Measurements from ENCODE around the gene C1orf35. TPM values are rescaled to one million over a fixed set of nuclear protein-coding genes. Genes with fewer than 3 reads are reported as not detected.

Gene C1orf35
- total RNA-seq, 1 donor from 2014 or later, result 21.9 TPM

GRCh38 chr1:228110556-228110955 lies 7.4 kb upstream of the C1orf35 start:
- Mint-ChIP-seq H3K9me3 (ENCODE audit: unreplicated experiment) (peaks cover 6% of the 10 kb centered on the region), H3K4me1 (ENCODE audit: low read depth, unreplicated experiment) (peaks cover 3% of the 10 kb centered on the region), H3K27me3 (ENCODE audit: unreplicated experiment) (peaks cover 4% of the 10 kb centered on the region), H3K36me3 (ENCODE audit: unreplicated experiment) (no peaks in the 10 kb centered on the region), H3K4me3 (ENCODE audit: unreplicated experiment) (no peak overlapping the region), H3K27ac (ENCODE audit: unreplicated experiment) (no peak overlapping the region)
- DNase-seq, result no peak
- TF ChIP-seq, protein P1, sequence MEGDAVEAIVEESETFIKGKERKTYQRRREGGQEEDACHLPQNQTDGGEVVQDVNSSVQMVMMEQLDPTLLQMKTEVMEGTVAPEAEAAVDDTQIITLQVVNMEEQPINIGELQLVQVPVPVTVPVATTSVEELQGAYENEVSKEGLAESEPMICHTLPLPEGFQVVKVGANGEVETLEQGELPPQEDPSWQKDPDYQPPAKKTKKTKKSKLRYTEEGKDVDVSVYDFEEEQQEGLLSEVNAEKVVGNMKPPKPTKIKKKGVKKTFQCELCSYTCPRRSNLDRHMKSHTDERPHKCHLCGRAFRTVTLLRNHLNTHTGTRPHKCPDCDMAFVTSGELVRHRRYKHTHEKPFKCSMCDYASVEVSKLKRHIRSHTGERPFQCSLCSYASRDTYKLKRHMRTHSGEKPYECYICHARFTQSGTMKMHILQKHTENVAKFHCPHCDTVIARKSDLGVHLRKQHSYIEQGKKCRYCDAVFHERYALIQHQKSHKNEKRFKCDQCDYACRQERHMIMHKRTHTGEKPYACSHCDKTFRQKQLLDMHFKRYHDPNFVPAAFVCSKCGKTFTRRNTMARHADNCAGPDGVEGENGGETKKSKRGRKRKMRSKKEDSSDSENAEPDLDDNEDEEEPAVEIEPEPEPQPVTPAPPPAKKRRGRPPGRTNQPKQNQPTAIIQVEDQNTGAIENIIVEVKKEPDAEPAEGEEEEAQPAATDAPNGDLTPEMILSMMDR (IDR thresholded peaks at IDR 0.05; ENCODE audit: partially characterized antibody, unreplicated experiment), result no peak

GRCh38 chr1:228109962-228110488 lies 6.9 kb upstream of the C1orf35 start:
- peaks cover 6% of the 10 kb centered on the region for H3K9me3 Mint-ChIP-seq (ENCODE audit: unreplicated experiment)
- peaks cover 4% of the 10 kb centered on the region for H3K27me3 Mint-ChIP-seq (ENCODE audit: unreplicated experiment)
- peaks cover 3% of the 10 kb centered on the region for H3K4me1 Mint-ChIP-seq (ENCODE audit: low read depth, unreplicated experiment)
- no peaks in the 10 kb centered on the region for H3K36me3 Mint-ChIP-seq (ENCODE audit: unreplicated experiment)
- TF ChIP-seq, protein P1 (IDR thresholded peaks at IDR 0.05; ENCODE audit: partially characterized antibody, unreplicated experiment), result no peak
- peak overlapping the region; percentile 92 for H3K4me3 Mint-ChIP-seq (ENCODE audit: unreplicated experiment)
- DNase-seq, result no peak
- H3K27ac Mint-ChIP-seq (ENCODE audit: unreplicated experiment), result peak overlapping the region; percentile 75

- Mint-ChIP-seq H3K4me3 (ENCODE audit: unreplicated experiment) (peak within 1 kb of the TSS; percentile 92), H3K9me3 (ENCODE audit: unreplicated experiment) (peaks cover 8% of the 10 kb centered on the region), H3K4me1 (ENCODE audit: low read depth, unreplicated experiment) (peaks cover 3% of the 10 kb centered on the region), H3K36me3 (ENCODE audit: unreplicated experiment) (no peaks in the 10 kb centered on the region), H3K27me3 (ENCODE audit: unreplicated experiment) (peaks cover 7% of the 10 kb centered on the region), H3K27ac (ENCODE audit: unreplicated experiment) (peak within 1 kb of the TSS; percentile 75)
- peak; percentile 99 for DNase-seq
- TF ChIP-seq, protein P1 (IDR thresholded peaks at IDR 0.05; ENCODE audit: partially characterized antibody, unreplicated experiment), result no peak
Measured at GRCh38 chr1:228109073-228109961, 6.2 kb upstream of the C1orf35 start, which contains the start of gene MRPL55. MRPL55 (minus strand) TSS chr1:228109299; CDS start chr1:228108260, 1,039 bp downstream.

DNA sequence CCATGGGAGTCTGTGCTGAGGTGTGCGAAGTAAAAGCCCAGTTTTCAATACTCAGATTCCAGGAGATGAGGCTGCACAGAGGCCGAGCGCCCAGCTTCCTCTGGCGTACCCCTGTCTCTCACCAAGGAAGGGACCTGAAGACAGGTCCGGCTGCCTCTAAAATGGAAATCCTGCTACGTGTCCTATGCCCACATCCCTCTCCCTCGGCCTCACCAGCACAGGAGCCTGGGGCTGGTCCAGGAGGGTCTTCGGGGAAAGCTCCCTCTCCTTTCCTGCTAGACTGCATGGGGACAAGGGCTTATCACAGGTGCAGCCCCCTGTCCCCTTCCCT lies 5.6 kb upstream of the C1orf35 start:
- DNase-seq, result no peak
- no peaks in the 10 kb centered on the region for H3K36me3 Mint-ChIP-seq (ENCODE audit: unreplicated experiment)
- peaks cover 3% of the 10 kb centered on the region for H3K4me1 Mint-ChIP-seq (ENCODE audit: low read depth, unreplicated experiment)
- H3K9me3 Mint-ChIP-seq (ENCODE audit: unreplicated experiment), result peaks cover 11% of the 10 kb centered on the region
- peaks cover 9% of the 10 kb centered on the region for H3K27me3 Mint-ChIP-seq (ENCODE audit: unreplicated experiment)
- TF ChIP-seq, protein P1 (IDR thresholded peaks at IDR 0.05; ENCODE audit: partially characterized antibody, unreplicated experiment), result no peak
- H3K4me3 Mint-ChIP-seq (ENCODE audit: unreplicated experiment), result peak overlapping the region; percentile 92
- H3K27ac Mint-ChIP-seq (ENCODE audit: unreplicated experiment), result no peak overlapping the region
